Testis (tissue), 2 donors: ENCODE results near the gene CATSPER1.

ENCODE experiments used
- POLR2A ChIP-seq: fragments of 450-650 bp; IDR thresholded peaks from one replicate; pipeline ENCODE4 v1.6.1; 2017; ENCODE audit warnings: antibody characterized with exemption, mild to moderate bottlenecking, moderate library complexity
- TF ChIP-seq, protein P1 (sequence below), 3 experiments: fragments of 450-650 bp in 2 of 3; fragments of 200-600 bp in 1 of 3; sonication (generic) in 1 of 3; IDR thresholded peaks; one replicate each; pipeline ENCODE4 v1.5.1; 2016 to 2019; ENCODE audit warnings: antibody characterized with exemption in 3 of 3, mild to moderate bottlenecking in 2 of 3, moderate library complexity in 1 of 3

DNA sequence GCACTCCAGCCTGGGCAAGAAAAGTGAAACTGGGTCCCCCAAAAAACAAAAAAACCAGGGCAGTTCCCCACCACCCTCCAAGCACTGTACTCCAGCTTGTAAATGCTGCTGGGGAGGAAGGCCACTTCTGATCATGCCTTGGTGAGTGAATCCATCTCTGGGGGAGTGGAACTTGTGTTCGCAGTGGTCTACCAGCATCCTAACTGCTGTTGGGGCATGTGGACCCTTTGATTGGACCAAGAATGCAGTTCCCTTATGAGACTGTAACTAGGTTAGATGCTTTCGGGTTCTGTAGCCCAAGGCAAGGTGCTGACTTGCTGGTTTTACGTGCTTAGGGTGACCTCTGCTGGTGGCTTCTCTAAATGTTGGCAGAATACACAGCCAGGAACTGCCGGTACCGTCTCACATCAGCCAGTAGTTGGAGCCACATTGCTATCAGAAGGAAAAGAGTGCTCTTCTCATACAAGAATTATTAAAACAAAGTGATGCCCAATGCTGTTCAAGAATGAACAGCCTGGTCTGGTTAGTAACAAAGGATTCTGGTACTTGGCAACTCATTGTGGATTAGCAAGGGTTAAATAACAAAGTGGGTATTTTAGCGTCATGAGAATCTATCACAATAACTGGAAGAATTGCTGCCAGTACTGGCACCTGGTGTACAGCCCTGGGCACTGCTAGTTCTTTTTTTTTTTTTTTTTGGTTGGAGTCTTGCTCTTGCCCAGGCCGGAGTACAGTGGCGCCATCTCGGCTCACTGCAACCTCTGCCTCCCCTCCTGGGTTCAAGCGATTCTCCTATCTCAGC lies 37.3 kb downstream of the CATSPER1 start:
- TF ChIP-seq, protein P1, sequence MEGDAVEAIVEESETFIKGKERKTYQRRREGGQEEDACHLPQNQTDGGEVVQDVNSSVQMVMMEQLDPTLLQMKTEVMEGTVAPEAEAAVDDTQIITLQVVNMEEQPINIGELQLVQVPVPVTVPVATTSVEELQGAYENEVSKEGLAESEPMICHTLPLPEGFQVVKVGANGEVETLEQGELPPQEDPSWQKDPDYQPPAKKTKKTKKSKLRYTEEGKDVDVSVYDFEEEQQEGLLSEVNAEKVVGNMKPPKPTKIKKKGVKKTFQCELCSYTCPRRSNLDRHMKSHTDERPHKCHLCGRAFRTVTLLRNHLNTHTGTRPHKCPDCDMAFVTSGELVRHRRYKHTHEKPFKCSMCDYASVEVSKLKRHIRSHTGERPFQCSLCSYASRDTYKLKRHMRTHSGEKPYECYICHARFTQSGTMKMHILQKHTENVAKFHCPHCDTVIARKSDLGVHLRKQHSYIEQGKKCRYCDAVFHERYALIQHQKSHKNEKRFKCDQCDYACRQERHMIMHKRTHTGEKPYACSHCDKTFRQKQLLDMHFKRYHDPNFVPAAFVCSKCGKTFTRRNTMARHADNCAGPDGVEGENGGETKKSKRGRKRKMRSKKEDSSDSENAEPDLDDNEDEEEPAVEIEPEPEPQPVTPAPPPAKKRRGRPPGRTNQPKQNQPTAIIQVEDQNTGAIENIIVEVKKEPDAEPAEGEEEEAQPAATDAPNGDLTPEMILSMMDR (IDR thresholded peaks at IDR 0.05): peak; percentile 86 to 97 (median 93)
- TF ChIP-seq POLR2A: no peak
